Omental fat pad (tissue), 4 donors: ENCODE data around the gene THRA. TPM values are rescaled to one million over a fixed set of nuclear protein-coding genes. Genes with fewer than 3 reads are reported as not detected.
A peak's percentile ranks its signal among the peaks of the same experiment; 100 is the strongest.

Source experiments
- ATAC-seq: fragments of 150-250 bp; one replicate; pipeline ENCODE4 v1.9.1; 2016; ENCODE audit warnings: mild to moderate bottlenecking, moderate library complexity; ENCODE audit not compliant: low FRiP score
- DNase-seq: peaks from one replicate; pipeline ENCODE4 v3.0.0-alpha.2; 2019; ENCODE audit warnings: low spot score
- total RNA-seq, 4 donors: library from RNA; depleted of rRNA; stranded (reverse); fragments of >200 nt; gene quantifications; one replicate each; pipeline ENCODE4 v1.1.0, GENCODE V29; 2016
- TF ChIP-seq, protein P1 (sequence below), 3 donors: fragments of 450-650 bp; IDR thresholded peaks; one replicate each; pipeline ENCODE4 v1.5.1; 2016 to 2017; ENCODE audit warnings: antibody characterized with exemption in 3 of 3, mild to moderate bottlenecking in 3 of 3, moderate library complexity in 2 of 3

Gene THRA
- total RNA-seq, 4 donors from 2014 or later: 35.7 to 87.2 (median 55.2) TPM

GRCh38 chr17:40071313-40072039 is 8.7 kb downstream of the THRA start:
- no peak for DNase-seq
- TF ChIP-seq, protein P1, sequence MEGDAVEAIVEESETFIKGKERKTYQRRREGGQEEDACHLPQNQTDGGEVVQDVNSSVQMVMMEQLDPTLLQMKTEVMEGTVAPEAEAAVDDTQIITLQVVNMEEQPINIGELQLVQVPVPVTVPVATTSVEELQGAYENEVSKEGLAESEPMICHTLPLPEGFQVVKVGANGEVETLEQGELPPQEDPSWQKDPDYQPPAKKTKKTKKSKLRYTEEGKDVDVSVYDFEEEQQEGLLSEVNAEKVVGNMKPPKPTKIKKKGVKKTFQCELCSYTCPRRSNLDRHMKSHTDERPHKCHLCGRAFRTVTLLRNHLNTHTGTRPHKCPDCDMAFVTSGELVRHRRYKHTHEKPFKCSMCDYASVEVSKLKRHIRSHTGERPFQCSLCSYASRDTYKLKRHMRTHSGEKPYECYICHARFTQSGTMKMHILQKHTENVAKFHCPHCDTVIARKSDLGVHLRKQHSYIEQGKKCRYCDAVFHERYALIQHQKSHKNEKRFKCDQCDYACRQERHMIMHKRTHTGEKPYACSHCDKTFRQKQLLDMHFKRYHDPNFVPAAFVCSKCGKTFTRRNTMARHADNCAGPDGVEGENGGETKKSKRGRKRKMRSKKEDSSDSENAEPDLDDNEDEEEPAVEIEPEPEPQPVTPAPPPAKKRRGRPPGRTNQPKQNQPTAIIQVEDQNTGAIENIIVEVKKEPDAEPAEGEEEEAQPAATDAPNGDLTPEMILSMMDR (IDR thresholded peaks at IDR 0.05): no peak
- ATAC-seq: no peak

DNA sequence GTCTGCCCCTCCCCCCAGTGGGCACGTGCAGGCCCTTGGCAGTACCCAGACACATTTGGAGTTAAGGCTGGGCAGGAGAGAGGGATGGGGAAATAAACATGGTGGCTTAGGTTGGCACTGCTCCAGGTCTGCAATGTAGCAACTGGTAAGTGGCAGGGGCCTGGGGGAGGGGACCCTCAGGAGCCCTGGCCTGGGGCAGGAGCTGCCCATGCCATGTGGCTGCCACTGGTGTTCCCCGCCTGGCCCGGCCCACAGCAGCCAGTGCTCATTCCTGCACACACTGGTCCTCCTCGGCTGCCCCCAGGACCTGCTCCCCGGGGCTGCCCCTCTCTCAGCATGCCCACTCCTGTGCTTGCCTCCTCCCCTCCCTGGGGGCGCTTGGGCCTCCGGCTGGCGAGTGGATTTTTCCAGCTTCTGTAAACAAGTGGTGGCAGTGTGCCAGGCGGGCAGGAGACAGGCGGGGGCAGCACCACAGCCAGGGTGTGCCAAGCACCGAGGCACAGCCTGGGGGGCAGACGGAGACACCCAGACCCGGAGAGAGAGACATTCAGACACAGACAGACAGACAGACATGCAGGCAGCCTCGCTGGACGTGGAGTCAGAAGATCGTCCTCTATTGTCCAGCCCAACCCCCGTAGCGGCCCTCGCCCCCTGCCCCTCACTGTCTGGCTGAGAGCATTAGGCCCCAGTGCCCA is 9.4 kb downstream of the THRA start:
- ATAC-seq (peak; percentile 17), DNase-seq (peak; percentile 65)
- TF ChIP-seq, protein P1 (IDR thresholded peaks at IDR 0.05): no peak

DNA sequence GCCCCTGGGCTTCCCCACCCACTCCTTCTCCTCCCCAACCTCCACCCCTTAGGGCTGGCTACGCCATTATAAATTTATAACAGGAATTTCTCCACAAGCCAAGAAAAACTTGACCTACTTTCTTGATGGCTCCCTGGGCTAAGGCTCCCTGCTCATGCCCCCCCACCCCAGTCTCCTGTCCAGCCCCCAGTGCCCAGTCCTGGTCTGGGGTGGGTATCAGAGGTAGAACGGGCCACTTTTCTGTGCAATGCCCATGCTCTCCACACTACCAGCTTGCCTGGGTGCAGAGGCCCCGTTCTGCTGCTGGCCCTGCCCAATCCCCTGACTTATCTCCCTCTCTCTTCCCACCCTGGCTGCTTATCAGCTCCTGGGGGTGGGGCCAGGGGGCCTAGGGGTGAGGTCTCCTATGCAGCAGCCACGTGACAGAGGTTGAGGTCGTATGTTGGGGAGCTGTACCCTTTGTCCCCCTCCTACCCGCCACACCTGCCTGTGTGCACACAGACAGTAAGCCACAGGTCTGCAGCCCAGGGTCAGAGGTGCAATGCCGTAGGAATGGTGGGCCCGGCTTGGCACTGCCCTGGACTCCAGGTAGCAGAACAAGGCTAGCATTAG is 10.1 kb downstream of the THRA start:
- TF ChIP-seq, protein P1 (IDR thresholded peaks at IDR 0.05): no peak
- DNase-seq (no peak), ATAC-seq (no peak)

DNA sequence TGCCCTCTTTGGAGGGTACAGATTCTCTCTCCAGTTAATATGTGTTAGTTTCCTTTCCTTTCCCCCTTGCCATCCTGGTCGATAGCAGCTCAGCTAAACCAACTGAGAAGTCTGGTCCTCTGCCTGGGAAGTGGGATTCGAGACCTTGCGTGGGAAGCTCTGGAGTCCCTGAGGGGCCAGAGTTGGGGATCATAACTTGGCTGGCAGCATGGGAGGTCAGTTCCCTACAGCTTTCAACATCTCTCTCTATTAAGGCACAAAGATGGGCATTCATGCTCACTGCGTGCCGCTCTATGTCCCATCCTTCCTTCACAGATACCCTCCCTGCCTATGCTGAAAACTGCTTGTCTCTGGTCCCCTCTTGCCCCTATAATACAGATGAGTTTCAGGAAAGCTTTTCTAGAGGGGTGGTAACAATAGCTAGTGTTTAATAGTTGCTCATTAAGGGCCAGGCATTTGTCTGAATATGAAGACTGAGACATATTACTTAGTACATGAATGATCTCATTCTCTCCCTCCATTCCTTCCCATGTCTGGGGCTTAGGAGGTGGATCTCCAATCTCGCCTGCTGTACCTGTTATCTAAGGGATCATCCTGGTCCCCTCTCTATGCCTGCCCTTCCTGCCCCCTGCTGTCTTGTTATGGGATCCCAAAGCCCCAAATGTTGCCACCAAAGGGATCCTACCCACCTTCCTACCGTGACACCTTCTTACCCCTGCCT is 10.8 kb downstream of the THRA start:
- no peak for DNase-seq
- TF ChIP-seq, protein P1 (IDR thresholded peaks at IDR 0.05): no peak
- ATAC-seq: no peak

GRCh38 chr17:40074175-40074512 is 11.4 kb downstream of the THRA start:
- TF ChIP-seq, protein P1 (IDR thresholded peaks at IDR 0.05): no peak
- DNase-seq (no peak), ATAC-seq (no peak)

- ATAC-seq: no peak
- DNase-seq: no peak
Observed at GRCh38 chr17:40074871-40075200, 12.1 kb downstream of the THRA start.

More at GRCh38 chr17:40074871-40075200, 12.1 kb downstream of the THRA start:
- TF ChIP-seq, protein P1 (IDR thresholded peaks at IDR 0.05): no peak
